PFSK-1 (cell line): ENCODE measurements around the gene HEPACAM.

Experiments used
- FOXP2 ChIP-seq: optimal IDR thresholded peaks from 2 replicates; pipeline ENCODE3; 2011; ENCODE audit warnings: borderline replicate concordance, control low read depth, inconsistent platforms; ENCODE audit not compliant: insufficient read depth; ENCODE audit errors: extremely low read length, extremely low read depth
- POLR2AphosphoS5 ChIP-seq: IDR thresholded peaks from 2 replicates; pipeline ENCODE4 v1.6.1; 2012; ENCODE audit warnings: low read depth, mild to moderate bottlenecking, control low read depth, low read length, moderate library complexity
- REST ChIP-seq, 2 experiments: IDR thresholded peaks; 2 replicates each; pipeline versions ENCODE4 v1.6.1 to v1.8.0; 2011 to 2012; ENCODE audit warnings: low read depth in 2 of 2, low read length in 2 of 2, control low read depth in 1 of 2, inconsistent platforms in 1 of 2, mild to moderate bottlenecking in 1 of 2, moderate library complexity in 1 of 2; ENCODE audit not compliant: insufficient read depth in 1 of 2
- SIN3A ChIP-seq: IDR thresholded peaks from 2 replicates; pipeline ENCODE4 v1.6.1; 2012; ENCODE audit warnings: mild to moderate bottlenecking, low read length, moderate library complexity, borderline replicate concordance; ENCODE audit not compliant: insufficient read depth
- TAF1 ChIP-seq: IDR thresholded peaks from 2 replicates; pipeline ENCODE4 v1.6.1; 2012; ENCODE audit warnings: low read length, control low read depth, borderline replicate concordance; ENCODE audit not compliant: insufficient read depth

GRCh38 chr11:124892750-124893454, 42.9 kb downstream of the HEPACAM start:
- TF ChIP-seq TAF1 (no peak), REST (IDR thresholded peaks at IDR 0.05; ENCODE audit: insufficient read depth in 1 of 2, low read depth in 2 of 2, low read length in 2 of 2) (no peak), POLR2AphosphoS5 (no peak), FOXP2 (no peak), SIN3A (no peak)
